ENCODE measurements around the gene P2RX2. TPM values are rescaled to one million over a fixed set of nuclear protein-coding genes. Genes with fewer than 3 reads are reported as not detected.

The P2RX2 gene
- total and polyA plus RNA-seq, 2 of the 4 experiments (the other 2 are of a cell fraction), result not detected

DNA sequence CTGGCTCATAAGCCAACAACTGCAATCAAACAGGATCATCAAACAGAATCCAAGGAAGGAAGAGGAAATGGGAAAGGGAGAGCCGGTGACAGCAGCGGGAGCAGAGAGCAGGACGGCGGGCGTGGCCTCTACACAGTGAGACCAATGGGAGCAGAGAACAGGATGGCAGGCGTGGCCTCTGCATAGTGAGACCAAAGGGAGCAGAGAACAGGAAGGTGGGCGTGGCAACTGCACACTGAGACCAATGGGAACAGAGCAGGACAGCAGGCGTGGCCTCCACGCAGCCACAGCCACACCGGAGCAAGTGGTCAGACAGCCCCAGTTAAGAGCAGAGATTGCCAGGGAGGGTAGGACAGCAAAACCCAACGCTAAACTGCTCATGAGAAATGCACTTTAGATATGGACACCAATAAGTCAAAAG, 24.6 kb upstream of the P2RX2 start:
- Histone ChIP-seq H3K79me1 (ENCODE audit: low read depth in 1 of 2, low read length in 2 of 2) (no peaks in the 10 kb centered on the region), H3K9ac (ENCODE audit: low read depth, low read length) (no peak overlapping the region), H2BK20ac (ENCODE audit: low read depth, low read length) (no peak overlapping the region), H3K56ac (ENCODE audit: extremely low read depth, insufficient read depth, low read length) (no peak overlapping the region), H3K14ac (replicated peaks; ENCODE audit: low read depth, low read length) (no peak overlapping the region), H3K4me1 (ENCODE audit: control insufficient read depth, insufficient read depth, low read length) (peaks cover 6% of the 10 kb centered on the region; the same call in 1 of the 2 replicates), H2AFZ (replicated peaks; ENCODE audit: low read length, poor library complexity) (peak overlapping the region; percentile 58), H2AK9ac (replicated peaks; ENCODE audit: low read depth, low read length, poor library complexity) (no peak overlapping the region), H3K4ac (ENCODE audit: low read depth, low read length) (no peak overlapping the region), H3K4me3 (ENCODE audit: insufficient read depth, low read depth, low read length) (no peak overlapping the region), H3K9me1 (ENCODE audit: insufficient read depth, low read length) (0 out of 2 replicates have a peak, but pooled peaks cover 7% of the 10 kb centered on the region), H3K27ac (ENCODE audit: insufficient read depth, low read length) (no peak overlapping the region), H3K23ac (ENCODE audit: low read depth, low read length) (no peak overlapping the region), H3K27me3 (ENCODE audit: control insufficient read depth, insufficient read depth, low read length) (peaks cover 3% of the 10 kb centered on the region; the same call in 1 of the 2 replicates), H3K4me2 (ENCODE audit: low read depth, low read length) (peak overlapping the region; percentile 89), H3K18ac (ENCODE audit: low read depth, low read length) (no peak overlapping the region), H2BK120ac (ENCODE audit: low read depth, low read length) (no peak overlapping the region), H3K9me3 (ENCODE audit: control insufficient read depth, insufficient read depth, low read length) (peaks cover 3% of the 10 kb centered on the region; the same call in 1 of the 2 replicates), H4K20me1 (ENCODE audit: insufficient read depth, low read length) (peaks cover 2% of the 10 kb centered on the region; the same call in 1 of the 2 replicates), H4K8ac (ENCODE audit: low read depth in 2 of 2, low read length in 2 of 2) (peak overlapping the region in 1 of 2 experiments; percentile 42; a peak in 1 of 4 replicates), H4K5ac (ENCODE audit: low read depth, low read length) (no peak overlapping the region), H2BK5ac (ENCODE audit: low read depth, low read length, poor library complexity, severe bottlenecking) (no peak overlapping the region), H2BK15ac (ENCODE audit: low read depth, low read length) (no peak overlapping the region), H3K36me3 (ENCODE audit: control insufficient read depth, insufficient read depth, low read length) (no peaks in the 10 kb centered on the region), H4K91ac (ENCODE audit: insufficient read depth, low read depth, low read length) (no peak overlapping the region), H2AK5ac (ENCODE audit: low read depth, low read length) (no peak overlapping the region)
- DNase-seq (peak; percentile 84), ATAC-seq (ENCODE audit: low read depth) (peak; percentile 95)
- dilution Hi-C loops (cut with HindIII; ENCODE audit: low sequenced_read_pairs, unreplicated experiment) (no loop called here), intact Hi-C loops (cut with micrococcal nuclease) (no loop called here), in situ Hi-C loops (cut with MboI; ENCODE audit: low sequenced_read_pairs) (no loop called here)
- CTCF ChIA-PET, result no interaction called here
- no TSS peak for BruUV-seq (replicated peaks)
- 8% methylated on average over 5 of the region's 11 CpGs; no CpG with 5 or more reads in 1 of the 2 experiments for WGBS, 2 experiments (ENCODE audit: extremely low coverage in 2 of 2, insufficient read length in 1 of 2)
- POLR2A ChIA-PET (ENCODE audit: unreplicated experiment), result no interaction called here
- TF ChIP-seq NFE2L2 (IDR thresholded peaks at IDR 0.05; ENCODE audit: low read depth, low read length) (no peak), CHD1 (IDR thresholded peaks at IDR 0.05; ENCODE audit: low read depth, low read length) (no peak), RAD21 (IDR thresholded peaks at IDR 0.05; ENCODE audit: low read length) (no peak), FOS (IDR thresholded peaks at IDR 0.05; ENCODE audit: low read depth, low read length) (no peak), BHLHE40 (IDR thresholded peaks at IDR 0.05; ENCODE audit: low read depth, low read length) (no peak), RFX5 (IDR thresholded peaks at IDR 0.05; ENCODE audit: low read depth, low read length) (no peak), MAZ (IDR thresholded peaks at IDR 0.05; ENCODE audit: borderline replicate concordance, low read depth, low read length) (no peak), MXI1 (IDR thresholded peaks at IDR 0.05; ENCODE audit: borderline replicate concordance, low read depth, low read length) (no peak), RCOR1 (IDR thresholded peaks at IDR 0.05; ENCODE audit: insufficient replicate concordance, low read length) (no peak), SMC3 (IDR thresholded peaks at IDR 0.05; ENCODE audit: low read depth, low read length) (no peak), MAFK (IDR thresholded peaks at IDR 0.05; ENCODE audit: low read depth, low read length) (no peak), POLR2A (IDR thresholded peaks at IDR 0.05; ENCODE audit: low read depth, low read length) (no peak), CEBPB (IDR thresholded peaks at IDR 0.05; ENCODE audit: low read depth, low read length) (no peak)
- TF ChIP-seq, protein P1, sequence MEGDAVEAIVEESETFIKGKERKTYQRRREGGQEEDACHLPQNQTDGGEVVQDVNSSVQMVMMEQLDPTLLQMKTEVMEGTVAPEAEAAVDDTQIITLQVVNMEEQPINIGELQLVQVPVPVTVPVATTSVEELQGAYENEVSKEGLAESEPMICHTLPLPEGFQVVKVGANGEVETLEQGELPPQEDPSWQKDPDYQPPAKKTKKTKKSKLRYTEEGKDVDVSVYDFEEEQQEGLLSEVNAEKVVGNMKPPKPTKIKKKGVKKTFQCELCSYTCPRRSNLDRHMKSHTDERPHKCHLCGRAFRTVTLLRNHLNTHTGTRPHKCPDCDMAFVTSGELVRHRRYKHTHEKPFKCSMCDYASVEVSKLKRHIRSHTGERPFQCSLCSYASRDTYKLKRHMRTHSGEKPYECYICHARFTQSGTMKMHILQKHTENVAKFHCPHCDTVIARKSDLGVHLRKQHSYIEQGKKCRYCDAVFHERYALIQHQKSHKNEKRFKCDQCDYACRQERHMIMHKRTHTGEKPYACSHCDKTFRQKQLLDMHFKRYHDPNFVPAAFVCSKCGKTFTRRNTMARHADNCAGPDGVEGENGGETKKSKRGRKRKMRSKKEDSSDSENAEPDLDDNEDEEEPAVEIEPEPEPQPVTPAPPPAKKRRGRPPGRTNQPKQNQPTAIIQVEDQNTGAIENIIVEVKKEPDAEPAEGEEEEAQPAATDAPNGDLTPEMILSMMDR (conservative IDR thresholded peaks at IDR 0.05; ENCODE audit: low read depth, low read length), result no peak
- TF ChIP-seq, protein P2, sequence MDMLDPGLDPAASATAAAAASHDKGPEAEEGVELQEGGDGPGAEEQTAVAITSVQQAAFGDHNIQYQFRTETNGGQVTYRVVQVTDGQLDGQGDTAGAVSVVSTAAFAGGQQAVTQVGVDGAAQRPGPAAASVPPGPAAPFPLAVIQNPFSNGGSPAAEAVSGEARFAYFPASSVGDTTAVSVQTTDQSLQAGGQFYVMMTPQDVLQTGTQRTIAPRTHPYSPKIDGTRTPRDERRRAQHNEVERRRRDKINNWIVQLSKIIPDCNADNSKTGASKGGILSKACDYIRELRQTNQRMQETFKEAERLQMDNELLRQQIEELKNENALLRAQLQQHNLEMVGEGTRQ (IDR thresholded peaks at IDR 0.05; ENCODE audit: low read depth, low read length), result no peak
- TF ChIP-seq, protein P3, sequence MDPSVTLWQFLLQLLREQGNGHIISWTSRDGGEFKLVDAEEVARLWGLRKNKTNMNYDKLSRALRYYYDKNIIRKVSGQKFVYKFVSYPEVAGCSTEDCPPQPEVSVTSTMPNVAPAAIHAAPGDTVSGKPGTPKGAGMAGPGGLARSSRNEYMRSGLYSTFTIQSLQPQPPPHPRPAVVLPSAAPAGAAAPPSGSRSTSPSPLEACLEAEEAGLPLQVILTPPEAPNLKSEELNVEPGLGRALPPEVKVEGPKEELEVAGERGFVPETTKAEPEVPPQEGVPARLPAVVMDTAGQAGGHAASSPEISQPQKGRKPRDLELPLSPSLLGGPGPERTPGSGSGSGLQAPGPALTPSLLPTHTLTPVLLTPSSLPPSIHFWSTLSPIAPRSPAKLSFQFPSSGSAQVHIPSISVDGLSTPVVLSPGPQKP (IDR thresholded peaks at IDR 0.05; ENCODE audit: borderline replicate concordance, low read depth, low read length), result no peak

All from IMR-90 (cell line).